GM23248 (cell line): ENCODE data around the gene SRP9. TPM values are rescaled to one million over a fixed set of nuclear protein-coding genes. Genes with fewer than 3 reads are reported as not detected.

ENCODE experiments used
- DNase-seq: peaks from one replicate; pipeline ENCODE4 v3.0.0-alpha.2; 2015
- H2AFZ ChIP-seq: fragments of 200-600 bp; sonication (generic); 2 replicates; pipeline ENCODE4 v1.6.1; 2016; ENCODE audit warnings: antibody characterized with exemption
- H3F3A ChIP-seq: fragments of 200-600 bp; sonication (generic); 2 replicates; pipeline ENCODE4 v1.6.1; 2016; ENCODE audit warnings: mild to moderate bottlenecking, antibody characterized with exemption, mixed run types; ENCODE audit not compliant: insufficient read depth
- H3K27ac ChIP-seq: fragments of 200-600 bp; sonication (generic); 2 replicates; pipeline ENCODE4 v1.5.1; 2016; ENCODE audit warnings: mild to moderate bottlenecking
- H3K27me3 ChIP-seq: fragments of 200-600 bp; sonication (generic); replicated peaks from 2 replicates; pipeline ENCODE4 v1.6.1; 2016; ENCODE audit warnings: mild to moderate bottlenecking; ENCODE audit not compliant: insufficient read depth
- H3K36me3 ChIP-seq: fragments of 200-600 bp; sonication (generic); 2 replicates; pipeline ENCODE4 v1.6.1; 2016; ENCODE audit warnings: low read depth, mild to moderate bottlenecking
- H3K4me1 ChIP-seq: fragments of 200-600 bp; sonication (generic); 2 replicates; pipeline ENCODE4 v1.6.1; 2016; ENCODE audit warnings: mild to moderate bottlenecking; ENCODE audit not compliant: insufficient read depth
- H3K4me2 ChIP-seq: fragments of 200-600 bp; sonication (generic); one replicate; pipeline ENCODE4 v1.6.1; 2016; ENCODE audit warnings: mild to moderate bottlenecking; ENCODE audit not compliant: unreplicated experiment
- H3K4me3 ChIP-seq: fragments of 200-600 bp; sonication (generic); 2 replicates; pipeline ENCODE4 v1.5.1; 2016; ENCODE audit warnings: mild to moderate bottlenecking
- H3K79me2 ChIP-seq: fragments of 200-600 bp; sonication (generic); 2 replicates; pipeline ENCODE4 v1.6.1; 2016; ENCODE audit warnings: mild to moderate bottlenecking; ENCODE audit not compliant: insufficient read depth
- H3K9ac ChIP-seq: fragments of 200-600 bp; sonication (generic); 2 replicates; pipeline ENCODE4 v1.6.1; 2016; ENCODE audit warnings: mild to moderate bottlenecking
- H3K9me2 ChIP-seq: fragments of 200-600 bp; sonication (generic); 2 replicates; pipeline ENCODE4 v1.6.1; 2016; ENCODE audit warnings: mixed run types, mild to moderate bottlenecking, moderate library complexity; ENCODE audit not compliant: insufficient read depth
- H3K9me3 ChIP-seq: fragments of 200-600 bp; sonication (generic); one replicate; pipeline ENCODE4 v1.6.1; 2017; ENCODE audit warnings: low read depth
- H4K20me1 ChIP-seq: fragments of 200-600 bp; sonication (generic); 2 replicates; pipeline ENCODE4 v1.6.0; 2016; ENCODE audit not compliant: insufficient read depth
- EZH2 ChIP-seq: fragments of 200-600 bp; sonication (generic); IDR thresholded peaks from 2 replicates; pipeline ENCODE4 v1.6.1; 2018; ENCODE audit warnings: antibody characterized with exemption, mild to moderate bottlenecking; ENCODE audit not compliant: insufficient read depth, poor library complexity, severe bottlenecking
- EZH2phosphoT487 ChIP-seq: fragments of 200-600 bp; sonication (generic); IDR thresholded peaks from 2 replicates; pipeline ENCODE4 v1.6.1; 2018; ENCODE audit warnings: antibody characterized with exemption, moderate library complexity, mild to moderate bottlenecking, low read depth; ENCODE audit not compliant: insufficient read depth
- WGBS, 2 experiments: methylation state at CpG; one replicate each; pipeline ENCODE4 v1.1.6; 2015 to 2017; ENCODE audit warnings: low lambda C conversion rate in 2 of 2, low coverage in 1 of 2; ENCODE audit errors: missing lambda C conversion rate in 2 of 2; 5-methylcytosine and 5-hydroxymethylcytosine counted together
- in situ Hi-C: fragments of 300-500 bp; cut with MboI; formaldehyde crosslinking; loops from 2 replicates; pipeline ENCODE4 v1.15.0; 2020
- polyA plus RNA-seq: library from polyadenylated mRNA; unstranded; fragments of >200 nt; fragmentation: Nextera tagmentation; extraction: Ambion mirVana; gene quantifications from 2 replicates; pipeline ENCODE4 v1.2.1, GENCODE V29; 2016
- total RNA-seq: library from RNA; depleted of rRNA; stranded (reverse); fragments of >200 nt; shearing (Covaris generic); gene quantifications from 2 replicates; pipeline ENCODE4 v1.2.3, GENCODE V29; 2014

Gene SRP9
- total and polyA plus RNA-seq, 2 experiments from 2014 or later: 321 to 415 TPM

- H3K4me2 ChIP-seq: peak overlapping the region; percentile 38
- H3F3A ChIP-seq: peaks cover 7% of the 10 kb centered on the region; the same call in 1 of the 2 replicates
- H3K27me3 ChIP-seq: no peaks in the 10 kb centered on the region
- in situ Hi-C loops: no loop called here
- no peaks in the 10 kb centered on the region for H4K20me1 ChIP-seq
- peak overlapping the region; percentile 88 for H3K9ac ChIP-seq
- no peaks in the 10 kb centered on the region for H3K9me3 ChIP-seq
- TF ChIP-seq EZH2phosphoT487 (no peak), EZH2 (no peak)
- 21 to 23% methylated on average over 10 of the region's 10 CpGs for WGBS, 2 experiments
- H2AFZ ChIP-seq: peak overlapping the region; percentile 78
- H3K79me2 ChIP-seq: no peaks in the 10 kb centered on the region
- peak; percentile 76 for DNase-seq
- no peak overlapping the region for H3K4me3 ChIP-seq
- no peaks in the 10 kb centered on the region for H3K36me3 ChIP-seq
- H3K9me2 ChIP-seq: no peaks in the 10 kb centered on the region
- peaks cover 27% of the 10 kb centered on the region for H3K4me1 ChIP-seq
- peak overlapping the region; percentile 91 for H3K27ac ChIP-seq
Observed at GRCh38 chr1:225748529-225748928, 29.1 kb upstream of the SRP9 start.

GRCh38 chr1:225749706-225750105, 27.9 kb upstream of the SRP9 start:
- in situ Hi-C loops: no loop called here
- Histone ChIP-seq H3K9me3 (no peaks in the 10 kb centered on the region), H3K27ac (no peak overlapping the region), H3F3A (peaks cover 7% of the 10 kb centered on the region; the same call in 1 of the 2 replicates), H2AFZ (no peak overlapping the region), H3K36me3 (no peaks in the 10 kb centered on the region), H3K4me1 (peaks cover 27% of the 10 kb centered on the region), H3K79me2 (no peaks in the 10 kb centered on the region), H3K27me3 (no peaks in the 10 kb centered on the region), H3K4me3 (no peak overlapping the region), H3K9me2 (no peaks in the 10 kb centered on the region), H3K9ac (no peak overlapping the region), H3K4me2 (no peak overlapping the region), H4K20me1 (no peaks in the 10 kb centered on the region)
- DNase-seq: no peak
- no peak for TF ChIP-seq EZH2
- TF ChIP-seq EZH2phosphoT487: no peak
- WGBS, 2 experiments: 90 to 92% methylated on average over 3 of the region's 3 CpGs

- H3K4me3 ChIP-seq: no peak overlapping the region
- peaks cover 33% of the 10 kb centered on the region for H3K4me1 ChIP-seq
- no peaks in the 10 kb centered on the region for H3K9me3 ChIP-seq
- in situ Hi-C loops: no loop called here
- no peak overlapping the region for H3K9ac ChIP-seq
- H3K27ac ChIP-seq: no peak overlapping the region
- H3K79me2 ChIP-seq: no peaks in the 10 kb centered on the region
- no peaks in the 10 kb centered on the region for H3K9me2 ChIP-seq
- no peaks in the 10 kb centered on the region for H3K36me3 ChIP-seq
- DNase-seq: no peak
- no peak overlapping the region for H3K4me2 ChIP-seq
- H3K27me3 ChIP-seq: no peaks in the 10 kb centered on the region
- H4K20me1 ChIP-seq: no peaks in the 10 kb centered on the region
- 64 to 68% methylated on average over 4 of the region's 4 CpGs for WGBS, 2 experiments
- no peak overlapping the region for H2AFZ ChIP-seq
- no peak for TF ChIP-seq EZH2phosphoT487
- TF ChIP-seq EZH2: no peak
- peaks cover 13% of the 10 kb centered on the region for H3F3A ChIP-seq
Observed at GRCh38 chr1:225750420-225750819, 27.2 kb upstream of the SRP9 start.

- in situ Hi-C loops: no loop called here
- 65% methylated on average over 11 of the region's 11 CpGs for WGBS, 2 experiments
Observed at GRCh38 chr1:225750875-225751824, 26.5 kb upstream of the SRP9 start.

More at GRCh38 chr1:225750875-225751824, 26.5 kb upstream of the SRP9 start:
- Histone ChIP-seq H3K9me2 (no peaks in the 10 kb centered on the region), H3K4me1 (peaks cover 38% of the 10 kb centered on the region), H3K27ac (no peak overlapping the region), H3K27me3 (no peaks in the 10 kb centered on the region), H3K79me2 (no peaks in the 10 kb centered on the region), H3K9ac (no peak overlapping the region), H3K4me2 (no peak overlapping the region), H3F3A (peaks cover 20% of the 10 kb centered on the region), H2AFZ (no peak overlapping the region), H3K4me3 (no peak overlapping the region), H3K9me3 (no peaks in the 10 kb centered on the region), H3K36me3 (no peaks in the 10 kb centered on the region), H4K20me1 (no peaks in the 10 kb centered on the region)
- DNase-seq: no peak
- no peak for TF ChIP-seq EZH2phosphoT487
- no peak for TF ChIP-seq EZH2
